Esophagus muscularis mucosa (tissue), 4 donors: ENCODE measurements around the gene ESF1. TPM values are rescaled to one million over a fixed set of nuclear protein-coding genes. Genes with fewer than 3 reads are reported as not detected.

Source experiments
- DNase-seq: peaks from one replicate; pipeline ENCODE4 v3.0.0-alpha.2; 2017; ENCODE audit errors: extremely low spot score
- H3K27ac ChIP-seq, 4 donors: fragments of 200-600 bp; sonication (generic); replicated peaks in 1 of 4; 1 replicate in 3 of 4; 2 replicates in 1 of 4; pipeline ENCODE4 v1.5.1; 2016 to 2019; ENCODE audit warnings: mild to moderate bottlenecking in 1 of 4
- H3K27me3 ChIP-seq, 4 donors: fragments of 200-600 bp; sonication (generic); one replicate each; pipeline versions ENCODE4 v1.5.1 to v1.6.0; 2016 to 2019
- H3K36me3 ChIP-seq, 4 donors: fragments of 200-600 bp; sonication (generic); one replicate each; pipeline ENCODE4 v1.5.1; 2016 to 2019
- H3K4me1 ChIP-seq, 4 donors: fragments of 200-600 bp; sonication (generic); one replicate each; pipeline ENCODE4 v1.5.1; 2016 to 2019
- H3K4me3 ChIP-seq, 4 donors: fragments of 200-600 bp; sonication (generic); 1 replicate in 2 of 4; 2 replicates in 2 of 4; pipeline ENCODE4 v1.5.1; 2016 to 2019; ENCODE audit warnings: mild to moderate bottlenecking in 4 of 4, moderate library complexity in 1 of 4
- H3K9me3 ChIP-seq, 4 donors: fragments of 200-600 bp; sonication (generic); 1 replicate in 3 of 4; 2 replicates in 1 of 4; pipeline ENCODE4 v1.5.1; 2016 to 2019
- EP300 ChIP-seq: sonication (generic); formaldehyde crosslinking; IDR thresholded peaks from one replicate; pipeline ENCODE4 v1.6.1; 2017; ENCODE audit warnings: antibody characterized with exemption
- POLR2A ChIP-seq: fragments of 450-650 bp; IDR thresholded peaks from one replicate; pipeline ENCODE4 v1.6.1; 2017; ENCODE audit warnings: antibody characterized with exemption, moderate library complexity, mild to moderate bottlenecking, low read depth
- POLR2AphosphoS5 ChIP-seq, 2 donors: sonication (generic); formaldehyde crosslinking; IDR thresholded peaks; one replicate each; pipeline ENCODE4 v1.6.1; 2017; ENCODE audit warnings: antibody characterized with exemption in 2 of 2
- WGBS: methylation state at CpG from one replicate; pipeline ENCODE4 v1.1.5; 2018; 5-methylcytosine and 5-hydroxymethylcytosine counted together
- intact Hi-C: fragments of 100-400 bp; cut with DNase I; formaldehyde crosslinking; loops from one replicate; pipeline ENCODE4 v1.15.1; 2023
- total RNA-seq, 4 donors: library from RNA; depleted of rRNA; stranded (reverse); fragments of >200 nt; gene quantifications; one replicate each; pipeline versions ENCODE4 v1.1.0 to v1.2.1, GENCODE V29; 2016
- TF ChIP-seq, protein P1 (sequence below), 3 experiments: fragments of 200-600 bp in 2 of 3; fragments of 450-650 bp in 1 of 3; sonication (generic) in 2 of 3; IDR thresholded peaks; one replicate each; pipeline ENCODE4 v1.5.1; 2017 to 2019; ENCODE audit warnings: antibody characterized with exemption in 3 of 3, mild to moderate bottlenecking in 2 of 3, moderate library complexity in 1 of 3

The ESF1 gene
- total RNA-seq, 4 donors from 2014 or later = 9.0 to 16.2 (median 13.3) TPM

DNA sequence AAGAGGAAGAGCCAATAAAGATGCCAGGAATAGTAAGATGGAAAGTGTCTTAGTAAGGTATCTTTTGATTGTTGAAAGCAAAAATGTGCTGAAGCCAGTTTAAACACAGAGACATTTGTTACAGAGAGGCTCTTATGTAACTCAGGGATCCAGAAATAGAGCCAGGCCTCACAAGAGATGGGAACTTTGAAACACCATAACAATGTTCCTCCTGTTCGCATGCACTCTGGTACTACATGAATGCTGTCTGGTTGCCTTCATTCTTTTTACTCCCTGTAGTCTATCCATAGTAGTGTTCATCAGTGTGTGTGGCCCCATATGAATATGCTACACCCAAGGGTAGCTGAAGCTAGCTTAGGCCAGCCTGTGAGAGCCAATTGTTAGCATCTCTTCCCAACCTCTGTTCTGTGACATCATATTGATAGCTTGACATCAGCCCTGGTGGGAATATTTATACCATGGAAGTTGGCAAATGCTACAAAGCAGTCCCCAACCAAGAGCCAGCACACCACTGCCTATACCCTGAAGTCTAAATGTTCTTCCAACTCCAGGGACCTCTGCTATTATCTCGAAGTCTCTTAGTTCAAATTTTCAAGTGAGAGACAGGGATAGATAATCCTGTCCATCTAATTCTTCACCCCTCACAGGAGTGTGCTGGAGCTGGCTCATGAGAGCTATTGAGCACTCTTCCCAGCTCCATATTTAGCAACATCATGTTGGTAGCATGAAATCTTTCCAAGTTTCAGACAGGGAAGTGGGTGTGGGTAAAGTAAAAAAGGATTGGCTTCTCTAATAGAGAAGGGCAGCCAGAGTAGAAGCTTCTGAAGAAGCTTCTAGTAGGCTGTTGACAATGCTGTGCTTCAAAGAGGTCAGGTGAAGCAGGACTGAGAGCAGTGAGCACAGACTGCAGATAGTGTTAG is 7.1 kb upstream of the ESF1 start:
- Histone ChIP-seq H3K4me3 (no peak overlapping the region), H3K27ac (peak overlapping the region in 3 of 4 donors; percentile 50 to 65 (median 57)), H3K36me3 (peaks cover 34 to 85% (median 59%) of the 10 kb centered on the region in 4 donors), H3K4me1 (peaks cover 18 to 49% (median 37%) of the 10 kb centered on the region in 4 donors), H3K27me3 (no peaks in the 10 kb centered on the region), H3K9me3 (no peaks in the 10 kb centered on the region)
- no peak for DNase-seq
- intact Hi-C loops = no loop called here
- 58% methylated on average over 2 of the region's 2 CpGs for WGBS
- TF ChIP-seq POLR2AphosphoS5 (IDR thresholded peaks at IDR 0.05) (no peak), POLR2A (no peak), EP300 (no peak)
- TF ChIP-seq, protein P1, sequence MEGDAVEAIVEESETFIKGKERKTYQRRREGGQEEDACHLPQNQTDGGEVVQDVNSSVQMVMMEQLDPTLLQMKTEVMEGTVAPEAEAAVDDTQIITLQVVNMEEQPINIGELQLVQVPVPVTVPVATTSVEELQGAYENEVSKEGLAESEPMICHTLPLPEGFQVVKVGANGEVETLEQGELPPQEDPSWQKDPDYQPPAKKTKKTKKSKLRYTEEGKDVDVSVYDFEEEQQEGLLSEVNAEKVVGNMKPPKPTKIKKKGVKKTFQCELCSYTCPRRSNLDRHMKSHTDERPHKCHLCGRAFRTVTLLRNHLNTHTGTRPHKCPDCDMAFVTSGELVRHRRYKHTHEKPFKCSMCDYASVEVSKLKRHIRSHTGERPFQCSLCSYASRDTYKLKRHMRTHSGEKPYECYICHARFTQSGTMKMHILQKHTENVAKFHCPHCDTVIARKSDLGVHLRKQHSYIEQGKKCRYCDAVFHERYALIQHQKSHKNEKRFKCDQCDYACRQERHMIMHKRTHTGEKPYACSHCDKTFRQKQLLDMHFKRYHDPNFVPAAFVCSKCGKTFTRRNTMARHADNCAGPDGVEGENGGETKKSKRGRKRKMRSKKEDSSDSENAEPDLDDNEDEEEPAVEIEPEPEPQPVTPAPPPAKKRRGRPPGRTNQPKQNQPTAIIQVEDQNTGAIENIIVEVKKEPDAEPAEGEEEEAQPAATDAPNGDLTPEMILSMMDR (IDR thresholded peaks at IDR 0.05) = no peak

DNA sequence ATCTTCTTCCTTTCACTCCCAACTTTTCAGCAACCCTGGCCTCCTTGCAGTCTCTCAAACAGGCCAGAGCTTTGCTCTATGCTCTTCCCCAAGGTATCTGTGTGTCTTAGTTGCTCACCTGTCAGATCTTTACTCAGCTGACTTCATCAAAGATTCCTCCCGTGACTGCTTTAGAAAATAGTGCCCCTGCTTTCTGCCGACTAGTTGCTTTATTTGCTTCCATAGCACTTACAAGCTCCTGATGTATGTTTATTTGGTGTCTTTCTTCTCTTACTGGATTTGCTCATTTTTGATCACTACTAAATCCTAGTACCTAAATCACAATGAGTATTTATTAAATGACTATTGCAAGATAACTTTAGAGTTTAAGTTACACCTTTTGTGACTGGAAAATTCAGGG is 6.0 kb upstream of the ESF1 start:
- H3K27me3 ChIP-seq = no peaks in the 10 kb centered on the region
- peak overlapping the region in 2 of 4 donors; percentile 50 to 65 for H3K27ac ChIP-seq
- no peak for DNase-seq
- peaks cover 28 to 60% (median 48%) of the 10 kb centered on the region in 4 donors for H3K4me1 ChIP-seq
- H3K9me3 ChIP-seq = no peaks in the 10 kb centered on the region
- WGBS = 91% methylated on average over 2 of the region's 2 CpGs
- TF ChIP-seq POLR2A = no peak
- peaks cover 25 to 74% (median 48%) of the 10 kb centered on the region in 4 donors for H3K36me3 ChIP-seq
- intact Hi-C loops = no loop called here
- H3K4me3 ChIP-seq = no peak overlapping the region

DNA sequence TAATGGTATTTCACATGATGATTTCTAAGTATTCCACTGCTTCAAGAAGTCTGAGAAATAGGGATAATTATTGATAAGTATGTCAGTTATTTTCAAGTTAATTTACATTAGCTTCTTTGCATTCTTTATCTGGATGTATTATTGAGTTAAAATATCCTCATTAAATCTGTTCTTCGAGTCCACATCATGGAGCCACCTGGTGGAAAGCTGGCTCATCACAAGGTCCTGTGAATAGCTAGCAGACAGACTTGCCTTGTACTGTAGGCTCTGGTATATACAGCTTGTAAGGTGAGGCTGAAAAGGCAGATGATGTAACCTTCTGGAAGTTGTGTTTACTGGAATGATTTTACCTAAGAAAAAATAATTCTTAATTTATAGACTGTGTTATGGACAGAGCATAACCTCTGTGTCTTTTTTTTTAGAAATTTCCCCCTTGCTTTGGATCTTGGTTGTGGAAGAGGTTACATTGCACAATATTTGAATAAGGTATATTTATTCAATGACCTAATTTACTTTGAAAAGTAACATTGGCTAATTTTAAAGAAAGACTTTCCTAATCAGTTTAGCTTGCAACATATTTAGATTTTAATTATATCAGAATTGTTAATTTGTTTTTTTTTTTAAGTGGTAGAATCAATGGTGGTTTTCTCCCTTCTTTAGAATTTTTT is 3.6 kb upstream of the ESF1 start:
- WGBS = 8% methylated on average over 1 of the region's 1 CpG
- no peaks in the 10 kb centered on the region for H3K9me3 ChIP-seq
- DNase-seq = no peak
- H3K27me3 ChIP-seq = no peaks in the 10 kb centered on the region
- peaks cover 37 to 72% (median 59%) of the 10 kb centered on the region in 4 donors for H3K4me1 ChIP-seq
- peaks cover 3 to 50% (median 27%) of the 10 kb centered on the region in 4 donors for H3K36me3 ChIP-seq
- no peak for TF ChIP-seq EP300
- TF ChIP-seq, protein P1 (IDR thresholded peaks at IDR 0.05) = peak; percentile 19 to 50 (median 34)
- no peak overlapping the region for H3K4me3 ChIP-seq
- intact Hi-C loops = no loop called here
- H3K27ac ChIP-seq = no peak overlapping the region

DNA sequence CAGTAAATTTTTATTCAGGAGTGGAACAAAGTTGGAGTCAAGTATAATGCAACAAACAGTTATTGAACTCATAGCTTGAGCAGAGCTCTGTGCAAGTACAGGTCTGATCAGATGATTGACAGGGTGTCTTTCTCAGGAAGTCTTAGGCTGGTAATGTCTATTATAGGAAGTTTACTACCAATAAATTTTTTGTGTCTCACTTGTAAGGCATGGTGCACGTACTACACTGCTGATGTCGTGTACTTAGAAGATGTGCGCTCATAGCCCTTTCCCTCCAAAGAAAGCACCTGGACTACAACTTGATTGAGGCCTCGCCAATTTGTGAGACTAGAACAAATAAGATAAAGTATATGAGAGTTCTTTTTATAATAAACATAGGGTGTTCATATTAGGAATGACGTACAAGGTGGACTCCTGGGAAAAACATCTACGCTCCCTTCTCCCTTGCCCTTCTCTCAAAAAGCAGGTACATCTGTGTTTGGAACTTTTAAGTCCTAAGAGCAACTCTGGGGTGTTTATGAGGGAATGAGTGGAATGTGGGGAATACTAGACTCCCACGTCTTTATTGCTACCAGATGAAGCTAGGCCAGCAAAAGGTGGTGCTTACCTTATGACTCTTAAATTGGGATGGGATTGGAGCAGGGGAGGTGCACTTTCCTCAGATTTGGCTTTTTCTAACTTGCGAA is 1.6 kb upstream of the ESF1 start:
- WGBS = 77% methylated on average over 8 of the region's 8 CpGs
- Histone ChIP-seq H3K4me3 (peak overlapping the region; percentile 72 to 84 (median 78)), H3K27me3 (no peaks in the 10 kb centered on the region), H3K4me1 (peaks cover 22 to 64% (median 46%) of the 10 kb centered on the region in 4 donors), H3K36me3 (peaks cover 0 to 50% (median 28%) of the 10 kb centered on the region in 4 donors), H3K9me3 (no peaks in the 10 kb centered on the region), H3K27ac (peak overlapping the region in 3 of 4 donors; percentile 87 to 90 (median 88))
- TF ChIP-seq POLR2AphosphoS5 (IDR thresholded peaks at IDR 0.05) (no peak), POLR2A (no peak), EP300 (no peak)
- TF ChIP-seq, protein P1 (IDR thresholded peaks at IDR 0.05) = no peak
- intact Hi-C loops = no loop called here
- DNase-seq = no peak
